Thymus (tissue), 11 donors: ENCODE data around the gene FAM83E. TPM values are rescaled to one million over a fixed set of nuclear protein-coding genes. Genes with fewer than 3 reads are reported as not detected.

ENCODE experiments used
- DNase-seq, 9 donors: peaks; one replicate each; pipeline ENCODE4 v3.0.0-alpha.2; 2013; ENCODE audit warnings: low spot score in 9 of 9, low read depth in 6 of 9, missing footprints in 1 of 9
- H3K27ac ChIP-seq, 2 donors: one replicate each; pipeline ENCODE4 v1.5.1; 2013; ENCODE audit warnings: control low read depth in 1 of 2, low read depth in 1 of 2, low read length in 1 of 2, mild to moderate bottlenecking in 1 of 2, moderate library complexity in 1 of 2
- H3K27me3 ChIP-seq, 2 donors: one replicate each; pipeline ENCODE4 v1.5.1; 2013; ENCODE audit warnings: low read length in 1 of 2; ENCODE audit not compliant: control insufficient read depth in 2 of 2, insufficient read depth in 1 of 2
- H3K36me3 ChIP-seq, 2 donors: one replicate each; pipeline ENCODE4 v1.5.1; 2013; ENCODE audit warnings: low read length in 1 of 2, mild to moderate bottlenecking in 1 of 2, moderate library complexity in 1 of 2; ENCODE audit not compliant: control insufficient read depth in 2 of 2, insufficient read depth in 2 of 2
- H3K4me1 ChIP-seq, 2 donors: one replicate each; pipeline ENCODE4 v1.5.1; 2013; ENCODE audit warnings: low read length in 2 of 2; ENCODE audit not compliant: control insufficient read depth in 2 of 2, insufficient read depth in 2 of 2
- H3K4me3 ChIP-seq, 2 donors: one replicate each; pipeline ENCODE4 v1.5.1; 2013; ENCODE audit warnings: low read length in 2 of 2, control low read depth in 1 of 2, mild to moderate bottlenecking in 1 of 2
- H3K9me3 ChIP-seq, 2 donors: one replicate each; pipeline ENCODE4 v1.5.1; 2013; ENCODE audit warnings: low read length in 1 of 2, mild to moderate bottlenecking in 1 of 2; ENCODE audit not compliant: control insufficient read depth in 2 of 2, insufficient read depth in 1 of 2
- WGBS: extraction: QIAGEN DNeasy Blood & Tissue Kit; methylation state at CpG from one replicate; pipeline ENCODE4 v1.1.7; 2013; 5-methylcytosine and 5-hydroxymethylcytosine counted together
- polyA plus RNA-seq: library from polyadenylated mRNA; stranded (reverse); fragments of 200-250 nt; gene quantifications from one replicate; pipeline ENCODE4 v1.2.3, GENCODE V29; 2013
- total RNA-seq: library from RNA; stranded (reverse); fragments of 120-200 nt; gene quantifications from one replicate; pipeline ENCODE4 v1.2.4, GENCODE V29; 2013
- donor health status: healthy.

Gene FAM83E
- total and polyA plus RNA-seq, 2 donors, result 0.33 to 2.2 TPM

- 92% methylated on average over 18 of the region's 18 CpGs for WGBS
- H3K4me1 ChIP-seq, result peaks cover 11 to 30% of the 10 kb centered on the region in 2 donors
Observed at GRCh38 chr19:48617146-48617937, 2.5 kb upstream of the FAM83E start.

GRCh38 chr19:48616491-48617056, 1.7 kb upstream of the FAM83E start:
- WGBS, result 92% methylated on average over 12 of the region's 12 CpGs
- peaks cover 11 to 30% of the 10 kb centered on the region in 2 donors for H3K4me1 ChIP-seq
- H3K36me3 ChIP-seq, result peaks cover 34 to 40% of the 10 kb centered on the region in 2 donors
- H3K4me3 ChIP-seq, result no peak overlapping the region
- no peaks in the 10 kb centered on the region for H3K27me3 ChIP-seq
- H3K27ac ChIP-seq, result no peak overlapping the region
- no peaks in the 10 kb centered on the region for H3K9me3 ChIP-seq
- no peak for DNase-seq

More at GRCh38 chr19:48617146-48617937, 2.5 kb upstream of the FAM83E start:
- no peaks in the 10 kb centered on the region for H3K9me3 ChIP-seq
- H3K27ac ChIP-seq, result peak overlapping the region in 1 of 2 donors; percentile 36
- H3K4me3 ChIP-seq, result peak overlapping the region; percentile 81 to 87
- H3K36me3 ChIP-seq, result peaks cover 34 to 40% of the 10 kb centered on the region in 2 donors
- DNase-seq, result no peak
- no peaks in the 10 kb centered on the region for H3K27me3 ChIP-seq

- Histone ChIP-seq H3K9me3 (no peaks in the 10 kb centered on the region), H3K36me3 (peaks cover 34 to 40% of the 10 kb centered on the region in 2 donors), H3K4me1 (peaks cover 11 to 30% of the 10 kb centered on the region in 2 donors), H3K4me3 (no peak overlapping the region), H3K27me3 (no peaks in the 10 kb centered on the region), H3K27ac (no peak overlapping the region)
- 96% methylated on average over 16 of the region's 16 CpGs for WGBS
- DNase-seq, result no peak
Observed at GRCh38 chr19:48616041-48616436, 1.2 kb upstream of the FAM83E start.

- no peak for DNase-seq
- Histone ChIP-seq H3K4me3 (no peak overlapping the region), H3K27me3 (no peaks in the 10 kb centered on the region), H3K36me3 (peaks cover 34 to 40% of the 10 kb centered on the region in 2 donors), H3K4me1 (peaks cover 11 to 30% of the 10 kb centered on the region in 2 donors), H3K9me3 (no peaks in the 10 kb centered on the region), H3K27ac (peak overlapping the region in 1 of 2 donors; percentile 31)
- WGBS, result 94% methylated on average over 19 of the region's 19 CpGs
Observed at GRCh38 chr19:48615231-48616040, 560 bp upstream of the FAM83E start.

DNA sequence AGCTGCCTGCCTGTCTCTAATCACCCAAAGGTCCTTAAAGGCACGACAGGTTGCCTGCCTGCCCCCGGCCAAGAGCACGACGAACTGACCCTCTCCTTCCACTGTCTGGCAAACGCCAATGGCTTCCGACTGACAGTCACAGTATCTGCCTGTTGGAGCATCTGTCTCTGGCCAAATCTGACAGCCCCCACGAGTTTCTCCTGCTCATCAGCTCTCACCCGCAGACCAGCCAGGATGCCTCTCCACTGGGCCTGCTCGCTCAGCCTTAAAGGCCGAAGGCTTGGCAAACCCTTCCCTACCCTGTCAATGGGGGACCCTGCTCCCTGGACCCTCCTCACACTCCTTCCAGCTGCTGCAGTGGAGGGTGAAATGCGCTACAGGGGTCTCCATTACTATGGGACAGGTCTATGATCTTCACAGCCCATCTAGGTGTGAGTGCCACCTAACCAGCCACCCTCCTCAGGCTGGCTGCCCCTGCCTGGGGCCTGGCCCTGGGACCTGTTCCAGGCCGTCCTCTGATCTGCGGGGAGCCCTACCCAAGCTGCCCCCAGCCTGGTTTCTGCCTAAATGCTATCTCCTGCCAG, 932 bp downstream of the FAM83E start:
- Histone ChIP-seq H3K27ac (no peak overlapping the region), H3K36me3 (peaks cover 34 to 40% of the 10 kb centered on the region in 2 donors), H3K4me3 (no peak overlapping the region), H3K9me3 (no peaks in the 10 kb centered on the region), H3K27me3 (no peaks in the 10 kb centered on the region), H3K4me1 (peaks cover 11 to 21% of the 10 kb centered on the region in 2 donors)
- 93% methylated on average over 13 of the region's 13 CpGs for WGBS
- no peak for DNase-seq

DNA sequence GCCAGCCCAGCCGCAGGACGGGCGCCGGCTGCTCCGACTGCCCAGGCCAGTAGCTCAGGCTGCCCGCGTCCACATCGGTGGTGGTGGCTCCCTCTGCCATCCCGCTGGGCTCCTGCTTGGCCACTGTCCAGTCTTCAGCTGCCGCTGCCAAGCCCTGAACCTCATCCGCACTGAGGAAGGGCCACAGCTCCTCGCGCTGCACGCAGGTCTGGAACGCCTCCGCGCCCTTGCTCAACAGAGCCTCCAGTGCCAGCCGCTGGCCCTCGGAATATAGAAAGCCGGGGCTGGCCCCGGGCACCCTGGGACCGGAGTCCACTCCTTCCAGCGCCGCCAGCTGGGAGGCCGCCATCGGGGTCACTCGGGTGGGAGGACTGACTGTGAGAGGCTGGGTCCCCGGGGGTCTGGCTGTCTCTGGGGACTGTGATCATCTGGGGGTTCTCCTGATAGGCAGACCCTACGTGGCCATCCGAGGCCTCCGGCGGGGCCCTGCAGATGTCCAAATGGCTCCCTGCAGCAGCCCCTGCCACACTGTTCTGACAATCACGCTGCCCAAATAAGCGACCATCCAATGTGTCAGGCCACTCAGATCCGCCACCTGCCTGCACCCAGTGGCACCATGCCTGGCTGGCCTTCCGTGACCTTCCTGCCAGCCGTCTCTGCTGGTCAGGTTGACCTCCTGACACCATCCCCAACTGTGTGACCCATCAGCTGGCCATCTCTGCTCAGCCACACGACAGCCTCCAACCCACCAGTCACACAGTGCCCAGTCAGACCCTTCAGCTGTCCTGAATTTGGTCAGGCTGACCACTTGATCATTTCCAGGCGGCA, 1.6 kb downstream of the FAM83E start:
- Histone ChIP-seq H3K4me3 (no peak overlapping the region), H3K9me3 (no peaks in the 10 kb centered on the region), H3K27me3 (no peaks in the 10 kb centered on the region), H3K36me3 (peaks cover 34 to 40% of the 10 kb centered on the region in 2 donors), H3K27ac (no peak overlapping the region), H3K4me1 (peaks cover 11 to 21% of the 10 kb centered on the region in 2 donors)
- no peak for DNase-seq
- WGBS, result 96% methylated on average over 39 of the region's 39 CpGs

DNA sequence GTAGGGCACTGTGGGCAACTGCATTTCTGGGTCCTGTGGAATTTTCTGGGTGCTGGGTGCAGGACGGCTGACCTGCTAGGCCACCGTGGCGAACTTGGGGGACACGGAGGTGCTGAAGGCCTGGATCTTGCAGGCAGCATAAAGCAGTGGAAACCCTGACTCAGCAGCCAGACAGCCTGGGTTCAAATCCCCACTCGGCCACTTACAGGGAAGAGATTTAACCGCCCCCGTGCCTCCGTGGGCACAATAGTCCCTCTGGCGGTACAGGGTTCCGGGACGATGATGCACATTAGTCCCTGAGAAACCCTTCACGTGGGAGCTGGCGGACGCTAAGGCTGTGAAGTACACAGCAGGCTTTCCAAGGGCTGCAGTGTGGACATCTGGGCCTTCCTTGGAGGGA, 3.0 kb downstream of the FAM83E start:
- H3K4me3 ChIP-seq, result no peak overlapping the region
- no peaks in the 10 kb centered on the region for H3K27me3 ChIP-seq
- no peak overlapping the region for H3K27ac ChIP-seq
- DNase-seq, result no peak
- 97% methylated on average over 14 of the region's 14 CpGs for WGBS
- H3K9me3 ChIP-seq, result no peaks in the 10 kb centered on the region
- H3K36me3 ChIP-seq, result peaks cover 23 to 31% of the 10 kb centered on the region in 2 donors
- H3K4me1 ChIP-seq, result peaks cover 0 to 8% of the 10 kb centered on the region in 2 donors

DNA sequence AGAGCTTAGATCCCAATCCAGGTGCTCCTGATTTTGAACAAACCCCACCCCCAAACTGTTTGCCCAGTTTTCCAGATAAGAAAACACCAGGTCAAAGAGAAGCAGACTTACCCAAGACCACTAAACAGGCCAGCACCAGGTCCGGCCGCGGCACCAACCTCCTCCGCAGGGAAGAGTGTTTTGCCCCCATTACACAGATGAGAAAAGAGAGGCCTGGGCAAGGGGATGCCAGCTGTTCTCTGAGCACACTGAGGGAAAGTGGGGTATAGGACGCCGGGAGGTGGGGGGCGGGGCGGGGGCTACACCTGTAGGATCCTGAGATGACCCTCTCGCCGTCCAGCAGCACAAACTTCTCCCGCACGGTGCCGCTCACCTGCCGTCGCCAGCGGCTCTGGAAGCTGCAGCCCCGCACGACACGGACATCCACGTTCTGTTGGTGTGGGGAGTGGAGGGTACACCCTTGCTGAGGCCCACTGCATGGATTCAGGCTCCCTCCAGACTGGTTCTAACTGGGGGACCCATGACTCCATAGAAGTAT, 5.2 kb downstream of the FAM83E start:
- Histone ChIP-seq H3K36me3 (peaks cover under 1 to 8% of the 10 kb centered on the region in 2 donors), H3K4me3 (no peak overlapping the region), H3K27ac (no peak overlapping the region), H3K4me1 (peaks cover 0 to 5% of the 10 kb centered on the region in 2 donors), H3K27me3 (no peaks in the 10 kb centered on the region), H3K9me3 (no peaks in the 10 kb centered on the region)
- no peak for DNase-seq
- WGBS, result 98% methylated on average over 20 of the region's 20 CpGs
